IgD-negative memory B cell (primary cell): Measurements from ENCODE around the gene ATP6V0D1. TPM values are rescaled to one million over a fixed set of nuclear protein-coding genes. Genes with fewer than 3 reads are reported as not detected.

Source experiments
- H3K27ac Mint-ChIP-seq, 3 donors: one replicate each; pipeline ENCODE4 v1.8.0; 2020 to 2022; ENCODE audit warnings: mild to moderate bottlenecking in 3 of 3, mixed read lengths in 3 of 3, moderate library complexity in 1 of 3
- H3K27me3 Mint-ChIP-seq: one replicate; pipeline ENCODE4 v1.8.0; 2021; ENCODE audit warnings: mixed read lengths
- H3K36me3 Mint-ChIP-seq: one replicate; pipeline ENCODE4 v1.8.0; 2020; ENCODE audit warnings: mild to moderate bottlenecking, mixed read lengths
- H3K4me1 Mint-ChIP-seq, 3 donors: one replicate each; pipeline ENCODE4 v1.8.0; 2020 to 2022; ENCODE audit warnings: mixed read lengths in 3 of 3, mild to moderate bottlenecking in 1 of 3
- H3K4me3 Mint-ChIP-seq, 4 donors: one replicate each; pipeline ENCODE4 v1.8.0; 2020 to 2022; ENCODE audit warnings: mild to moderate bottlenecking in 4 of 4, mixed read lengths in 4 of 4, moderate library complexity in 3 of 4
- H3K9me3 Mint-ChIP-seq, 3 donors: one replicate each; pipeline ENCODE4 v1.8.0; 2020 to 2021; ENCODE audit warnings: mixed read lengths in 3 of 3, mild to moderate bottlenecking in 1 of 3
- polyA plus RNA-seq: library from polyadenylated mRNA; unstranded; fragments of 300-500 nt; fragmentation: Illumina TruSeq; gene quantifications from one replicate; pipeline ENCODE4 v1.2.3, GENCODE V29; 2021

ATP6V0D1 gene
- 160 TPM for polyA plus RNA-seq

GRCh38 chr16:67480833-67481560 lies at the start of gene ATP6V0D1:
ATP6V0D1 (minus strand) TSS chr16:67481157; CDS start chr16:67481086, 71 bp downstream.
- H3K27ac Mint-ChIP-seq: peak within 1 kb of the TSS; percentile 99
- no peaks in the 10 kb centered on the region for H3K9me3 Mint-ChIP-seq
- H3K36me3 Mint-ChIP-seq: peaks cover 5% of the 10 kb centered on the region
- peak within 1 kb of the TSS; percentile 98 to 100 (median 99) for H3K4me3 Mint-ChIP-seq
- no peaks in the 10 kb centered on the region for H3K27me3 Mint-ChIP-seq
- H3K4me1 Mint-ChIP-seq: peaks cover 24 to 32% (median 29%) of the 10 kb centered on the region in 3 donors

GRCh38 chr16:67530013-67530939 lies 49.3 kb upstream of the ATP6V0D1 start:
- H3K4me1 Mint-ChIP-seq: peaks cover 38 to 41% (median 38%) of the 10 kb centered on the region in 3 donors
- peaks cover 5% of the 10 kb centered on the region for H3K27me3 Mint-ChIP-seq
- peaks cover 3% of the 10 kb centered on the region for H3K36me3 Mint-ChIP-seq
- H3K9me3 Mint-ChIP-seq: no peaks in the 10 kb centered on the region
- H3K27ac Mint-ChIP-seq: peak overlapping the region; percentile 94 to 98 (median 98)
- H3K4me3 Mint-ChIP-seq: peak overlapping the region; percentile 84 to 99 (median 96)

- H3K4me3 Mint-ChIP-seq: peak overlapping the region; percentile 84 to 99 (median 96)
- H3K9me3 Mint-ChIP-seq: no peaks in the 10 kb centered on the region
- peak overlapping the region; percentile 94 to 98 (median 98) for H3K27ac Mint-ChIP-seq
- peaks cover 5% of the 10 kb centered on the region for H3K27me3 Mint-ChIP-seq
- H3K36me3 Mint-ChIP-seq: peaks cover 3% of the 10 kb centered on the region
- peaks cover 35 to 43% (median 42%) of the 10 kb centered on the region in 3 donors for H3K4me1 Mint-ChIP-seq
Measured at GRCh38 chr16:67529582-67530012, 48.6 kb upstream of the ATP6V0D1 start.

DNA sequence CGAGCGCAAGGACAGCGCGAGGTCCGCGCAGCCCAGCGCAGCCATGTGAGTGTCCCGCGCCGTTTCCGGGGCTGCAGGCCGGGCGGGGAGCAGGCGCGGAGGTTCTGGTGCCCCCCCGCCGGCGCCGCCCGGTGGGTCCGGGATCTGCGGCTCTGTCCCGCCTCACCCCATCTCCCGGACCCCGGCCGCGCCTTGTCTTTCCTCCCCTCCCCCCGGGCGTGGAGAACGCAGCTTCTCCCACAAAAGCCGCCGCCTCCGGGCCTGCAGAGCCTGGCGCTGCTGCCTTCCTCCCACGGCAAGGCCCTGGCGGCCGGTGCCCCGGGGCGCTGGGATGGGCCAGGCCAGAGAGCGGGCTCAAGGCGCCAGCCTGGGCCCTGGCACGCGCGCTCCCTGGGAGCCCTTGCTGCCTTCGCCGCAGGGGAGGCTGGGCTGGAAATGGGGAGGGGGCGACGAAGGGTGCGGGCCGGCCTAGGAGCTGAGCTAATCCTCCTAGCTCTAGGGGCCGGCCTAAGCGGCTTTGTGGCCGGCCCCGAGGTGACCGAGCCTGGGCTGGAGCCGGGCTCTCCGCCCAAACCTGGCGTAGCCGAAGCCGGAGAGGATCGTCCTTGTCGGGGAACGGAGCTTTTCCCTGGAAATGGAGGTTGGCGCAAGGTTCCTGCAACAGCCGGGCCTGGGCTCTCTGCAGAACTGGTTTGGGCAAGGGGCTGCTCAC lies 48.1 kb upstream of the ATP6V0D1 start:
- Mint-ChIP-seq H3K36me3 (peaks cover 3% of the 10 kb centered on the region), H3K27me3 (peaks cover 5% of the 10 kb centered on the region), H3K4me3 (peak overlapping the region; percentile 84 to 99 (median 96)), H3K27ac (peak overlapping the region; percentile 94 to 98 (median 98)), H3K4me1 (peaks cover 35 to 42% (median 39%) of the 10 kb centered on the region in 3 donors), H3K9me3 (no peaks in the 10 kb centered on the region)

- H3K4me3 Mint-ChIP-seq: peak within 1 kb of the TSS; percentile 84 to 99 (median 96)
- H3K27ac Mint-ChIP-seq: peak within 1 kb of the TSS; percentile 96 to 98 (median 98)
- no peaks in the 10 kb centered on the region for H3K9me3 Mint-ChIP-seq
- peaks cover under 1% of the 10 kb centered on the region for H3K36me3 Mint-ChIP-seq
- H3K27me3 Mint-ChIP-seq: peaks cover 3% of the 10 kb centered on the region
- H3K4me1 Mint-ChIP-seq: peaks cover 33 to 43% (median 38%) of the 10 kb centered on the region in 3 donors
Measured at GRCh38 chr16:67528222-67528869, 47.4 kb upstream of the ATP6V0D1 start, which contains the start of gene RIPOR1. RIPOR1 (plus strand) TSS chr16:67528829; CDS start chr16:67538447, 9,618 bp downstream.

DNA sequence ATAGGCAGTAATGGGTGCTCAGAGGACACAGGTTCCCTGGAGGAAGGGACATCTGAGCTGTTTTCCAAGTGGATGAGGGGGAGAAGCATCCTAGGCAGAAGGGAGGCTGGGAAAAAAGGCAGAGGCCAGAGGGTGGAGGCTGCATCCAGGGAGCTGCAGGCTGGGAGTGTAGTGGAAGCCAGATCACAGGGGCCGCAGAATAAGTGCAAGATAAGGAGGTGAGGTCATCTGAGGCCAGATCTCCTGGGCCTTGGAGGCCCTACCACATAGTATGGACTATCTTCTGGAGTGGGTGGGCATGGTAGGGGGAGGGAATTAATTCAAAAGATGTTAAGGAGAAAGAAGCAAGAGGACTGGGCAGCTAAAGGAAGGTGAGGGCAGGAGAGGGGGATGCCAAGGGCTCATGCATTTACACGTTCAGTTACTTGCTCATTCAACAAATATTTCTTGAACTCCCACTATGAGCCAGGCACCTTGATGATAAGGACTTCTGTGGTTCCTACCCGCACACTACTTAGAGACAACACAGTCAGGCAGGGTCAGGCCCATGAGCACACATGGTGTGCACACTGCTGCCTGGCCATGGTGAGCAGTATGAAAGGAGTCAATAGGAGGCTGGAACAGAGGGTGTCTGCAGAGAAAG lies 45.3 kb upstream of the ATP6V0D1 start:
- Mint-ChIP-seq H3K9me3 (no peaks in the 10 kb centered on the region), H3K27ac (peak overlapping the region in 2 of 3 donors; percentile 87 to 96), H3K4me3 (peak overlapping the region in 2 of 4 donors; percentile 84 to 86), H3K4me1 (peaks cover 26 to 31% (median 30%) of the 10 kb centered on the region in 3 donors), H3K27me3 (no peaks in the 10 kb centered on the region), H3K36me3 (peaks cover 3% of the 10 kb centered on the region)

DNA sequence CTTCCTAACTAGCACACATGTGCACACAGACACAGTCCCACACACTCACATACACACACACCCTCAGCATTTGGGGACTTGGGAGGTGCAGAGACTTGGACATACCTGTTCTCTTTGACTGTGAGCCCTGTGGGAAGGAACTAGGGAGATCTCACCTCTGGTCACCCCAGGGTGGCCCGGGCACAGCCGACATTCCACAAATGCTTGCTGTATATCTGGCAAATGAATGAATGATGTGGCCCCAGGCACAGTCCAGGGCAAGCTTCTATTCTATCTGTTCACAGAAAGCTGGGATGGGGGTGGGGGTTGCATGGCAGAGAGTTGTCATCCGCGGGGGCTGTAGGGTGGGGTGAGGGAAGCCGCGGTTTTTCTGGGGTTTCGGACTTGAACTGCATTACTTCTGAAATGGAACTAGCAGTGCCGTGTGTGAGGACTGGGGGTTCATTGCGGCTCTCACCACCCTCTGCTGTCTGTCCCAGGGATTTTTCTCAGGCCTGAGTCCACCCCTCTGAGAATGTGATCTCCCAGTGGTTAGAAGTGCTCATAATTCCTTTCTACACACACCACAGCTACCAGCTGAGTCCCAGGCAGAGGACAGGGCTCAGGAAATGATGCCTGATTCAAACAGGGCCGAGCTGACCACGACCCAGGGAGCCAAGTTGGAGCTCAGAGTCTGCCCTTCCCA lies 44.4 kb upstream of the ATP6V0D1 start:
- H3K4me3 Mint-ChIP-seq: peak overlapping the region in 2 of 4 donors; percentile 45 to 84
- peak overlapping the region in 2 of 3 donors; percentile 67 to 96 for H3K27ac Mint-ChIP-seq
- peaks cover 3% of the 10 kb centered on the region for H3K36me3 Mint-ChIP-seq
- H3K27me3 Mint-ChIP-seq: no peaks in the 10 kb centered on the region
- no peaks in the 10 kb centered on the region for H3K9me3 Mint-ChIP-seq
- H3K4me1 Mint-ChIP-seq: peaks cover 31 to 35% (median 31%) of the 10 kb centered on the region in 3 donors

DNA sequence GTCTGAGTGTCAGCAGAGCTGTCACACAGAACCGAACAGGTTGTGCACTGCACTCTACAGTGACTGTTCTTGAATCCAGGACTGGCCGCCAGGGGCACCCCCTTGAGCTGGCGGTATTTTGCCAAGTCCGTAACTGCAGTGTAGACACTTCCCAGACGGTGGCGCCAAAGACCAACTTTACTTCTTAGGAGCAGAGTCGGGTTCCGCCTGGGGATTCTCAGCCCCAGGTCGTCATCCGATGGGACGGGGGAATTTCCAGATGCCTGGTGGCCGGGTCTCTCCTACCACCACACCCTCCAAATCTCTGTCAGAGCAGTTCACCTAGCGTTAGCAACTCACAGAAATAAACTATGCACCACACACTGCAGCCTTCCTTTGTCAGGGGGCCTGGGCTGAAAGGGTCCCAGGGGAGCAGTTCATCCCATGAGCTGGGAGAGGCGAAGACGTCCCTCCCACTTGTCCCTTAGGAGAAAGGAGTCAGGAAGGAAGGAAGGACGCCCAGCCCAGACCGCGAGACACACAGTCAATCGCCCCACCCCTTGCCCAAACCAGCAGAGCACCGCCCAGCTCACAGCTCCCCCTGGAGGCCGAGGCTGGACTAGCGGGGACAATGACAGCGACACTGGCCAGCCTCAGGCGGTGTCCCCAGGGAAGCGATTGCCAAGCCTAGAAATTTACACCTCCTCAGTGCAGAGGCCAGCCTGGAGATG lies 40.3 kb upstream of the ATP6V0D1 start:
- H3K27ac Mint-ChIP-seq: peak overlapping the region; percentile 99
- H3K4me1 Mint-ChIP-seq: peaks cover 49 to 54% (median 50%) of the 10 kb centered on the region in 3 donors
- H3K27me3 Mint-ChIP-seq: no peaks in the 10 kb centered on the region
- no peaks in the 10 kb centered on the region for H3K9me3 Mint-ChIP-seq
- peaks cover 4% of the 10 kb centered on the region for H3K36me3 Mint-ChIP-seq
- peak overlapping the region; percentile 87 to 98 (median 93) for H3K4me3 Mint-ChIP-seq

GRCh38 chr16:67519242-67519641 lies 38.3 kb upstream of the ATP6V0D1 start:
- Mint-ChIP-seq H3K4me3 (peak overlapping the region; percentile 84 to 94 (median 92)), H3K27me3 (no peaks in the 10 kb centered on the region), H3K9me3 (no peaks in the 10 kb centered on the region), H3K4me1 (peaks cover 52 to 58% (median 55%) of the 10 kb centered on the region in 3 donors), H3K27ac (peak overlapping the region; percentile 93 to 99 (median 98)), H3K36me3 (peaks cover 4% of the 10 kb centered on the region)

DNA sequence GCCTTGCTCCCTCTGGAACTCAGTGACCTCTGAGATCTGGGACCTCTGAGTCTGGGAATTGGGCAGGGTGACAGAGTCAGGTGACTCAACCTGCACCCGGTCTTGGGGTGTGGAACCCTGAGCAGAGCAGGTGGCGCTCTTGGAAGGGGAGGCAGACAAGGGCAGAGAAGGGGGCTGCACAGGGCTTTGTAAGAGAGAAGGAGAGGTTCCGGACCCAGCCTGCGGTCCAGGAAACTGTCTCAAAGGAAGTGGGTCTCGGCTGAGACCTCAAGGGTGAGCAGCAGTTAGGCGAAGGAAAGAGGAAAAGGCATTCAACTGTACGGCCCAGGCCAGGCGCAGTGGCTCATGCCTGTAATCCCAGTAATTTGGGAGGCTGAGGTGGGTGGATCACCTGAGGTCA lies 37.7 kb upstream of the ATP6V0D1 start:
- Mint-ChIP-seq H3K4me3 (peak overlapping the region; percentile 84 to 94 (median 92)), H3K27ac (peak overlapping the region; percentile 93 to 99 (median 98)), H3K27me3 (no peaks in the 10 kb centered on the region), H3K4me1 (peaks cover 48 to 58% (median 53%) of the 10 kb centered on the region in 3 donors), H3K9me3 (no peaks in the 10 kb centered on the region), H3K36me3 (peaks cover 4% of the 10 kb centered on the region)

DNA sequence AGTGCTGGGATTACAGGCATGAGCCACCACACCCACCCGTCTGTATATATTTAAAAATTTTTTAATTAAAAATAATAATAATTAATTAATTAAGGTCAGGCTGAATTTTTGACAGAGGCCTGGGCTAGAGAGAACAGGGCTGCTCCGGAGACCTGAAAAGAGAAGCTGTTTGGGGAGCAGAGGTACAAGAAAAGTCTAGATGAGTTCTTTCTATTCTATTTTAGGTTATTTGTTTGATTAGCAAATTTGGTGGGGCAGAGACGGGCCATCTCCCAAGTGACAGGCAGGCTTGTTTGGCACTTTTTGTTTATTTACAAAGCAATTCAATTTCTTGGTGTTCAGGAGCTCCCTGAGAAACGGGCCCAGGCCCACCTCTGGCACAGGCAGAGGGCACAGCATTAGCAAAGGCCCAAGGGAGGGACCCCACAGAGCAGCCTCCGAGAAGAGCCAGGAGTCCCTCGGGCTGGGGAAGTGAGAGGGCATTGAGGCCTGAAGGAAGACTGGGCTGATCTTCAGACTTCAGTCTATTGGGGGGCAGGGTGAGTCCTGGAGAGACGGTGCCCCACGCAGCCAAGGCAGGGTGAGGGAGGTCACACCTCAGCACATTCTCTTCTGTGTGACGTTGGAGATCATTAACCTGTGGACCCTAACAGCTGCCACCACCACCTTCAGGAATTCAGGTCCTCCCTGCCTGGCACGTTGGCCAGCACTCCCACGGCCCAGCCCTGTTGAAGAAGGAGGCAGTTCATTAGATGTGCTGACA lies 36.9 kb upstream of the ATP6V0D1 start:
- no peaks in the 10 kb centered on the region for H3K27me3 Mint-ChIP-seq
- H3K9me3 Mint-ChIP-seq: no peaks in the 10 kb centered on the region
- peak overlapping the region; percentile 84 to 94 (median 92) for H3K4me3 Mint-ChIP-seq
- peak overlapping the region; percentile 93 to 99 (median 98) for H3K27ac Mint-ChIP-seq
- H3K36me3 Mint-ChIP-seq: peaks cover 4% of the 10 kb centered on the region
- H3K4me1 Mint-ChIP-seq: peaks cover 47 to 55% (median 51%) of the 10 kb centered on the region in 3 donors

GRCh38 chr16:67517155-67517445 lies 36.1 kb upstream of the ATP6V0D1 start:
- Mint-ChIP-seq H3K9me3 (no peaks in the 10 kb centered on the region), H3K27ac (peak overlapping the region; percentile 93 to 99 (median 98)), H3K4me3 (peak overlapping the region in 3 of 4 donors; percentile 80 to 94 (median 84)), H3K27me3 (no peaks in the 10 kb centered on the region), H3K36me3 (peaks cover 1% of the 10 kb centered on the region), H3K4me1 (peaks cover 49 to 54% (median 50%) of the 10 kb centered on the region in 3 donors)
